Aorta (tissue), 5 donors: ENCODE measurements around the gene MORN1. TPM values are rescaled to one million over a fixed set of nuclear protein-coding genes. Genes with fewer than 3 reads are reported as not detected.

ENCODE experiments used
- ATAC-seq: fragments of 200-7000 bp; cut with Tn5 transposase; one replicate; pipeline ENCODE4 v1.9.1; 2022; ENCODE audit warnings: moderate library complexity; ENCODE audit not compliant: low FRiP score
- DNase-seq, 2 donors: peaks; one replicate each; pipeline ENCODE4 v3.0.0-alpha.2; 2020
- H3K27ac ChIP-seq, 2 donors: one replicate each; pipeline ENCODE4 v1.5.1; 2013; ENCODE audit warnings: low read length in 2 of 2, mild to moderate bottlenecking in 2 of 2, moderate library complexity in 2 of 2, control low read depth in 1 of 2, inconsistent platforms in 1 of 2, low read depth in 1 of 2
- H3K27me3 ChIP-seq, 2 donors: one replicate each; pipeline ENCODE4 v1.6.1; 2013; ENCODE audit warnings: control low read depth in 1 of 2, low read length in 1 of 2, mild to moderate bottlenecking in 1 of 2, moderate library complexity in 1 of 2; ENCODE audit not compliant: insufficient read depth in 2 of 2, control insufficient read depth in 1 of 2
- H3K36me3 ChIP-seq, 2 donors: one replicate each; pipeline ENCODE4 v1.6.1; 2013; ENCODE audit warnings: control low read depth in 1 of 2, low read length in 1 of 2, mild to moderate bottlenecking in 1 of 2; ENCODE audit not compliant: insufficient read depth in 2 of 2, control insufficient read depth in 1 of 2
- H3K4me1 ChIP-seq, 2 donors: one replicate each; pipeline ENCODE4 v1.6.1; 2013; ENCODE audit warnings: low read length in 2 of 2, control low read depth in 1 of 2, mild to moderate bottlenecking in 1 of 2, moderate library complexity in 1 of 2; ENCODE audit not compliant: insufficient read depth in 2 of 2, control insufficient read depth in 1 of 2
- H3K4me3 ChIP-seq, 2 donors: one replicate each; pipeline ENCODE4 v1.5.1; 2013; ENCODE audit warnings: low read length in 2 of 2, control low read depth in 1 of 2, mild to moderate bottlenecking in 1 of 2
- H3K9me3 ChIP-seq: one replicate; pipeline ENCODE4 v1.6.1; 2013; ENCODE audit warnings: mild to moderate bottlenecking, low read length; ENCODE audit not compliant: control insufficient read depth
- WGBS, 2 donors: extraction: QIAGEN DNeasy Blood & Tissue Kit; methylation state at CpG; one replicate each; pipeline ENCODE4 v1.1.7; 2013; 5-methylcytosine and 5-hydroxymethylcytosine counted together
- intact Hi-C, 2 donors: fragments of 100-400 bp; cut with DNase I; formaldehyde crosslinking; loops; one replicate each; pipeline versions ENCODE4 v1.14.2 to v1.15.0; 2022
- polyA plus RNA-seq, 2 donors: library from polyadenylated mRNA; stranded (reverse); fragments of 200-250 nt; gene quantifications; one replicate each; pipeline ENCODE4 v1.2.3, GENCODE V29; 2013
- total RNA-seq, 2 donors: library from RNA; stranded (reverse); fragmentation: NEBNext Ultra II Directional; extraction: Animal tissue kit (Norgen Biotek cat#: 25700); gene quantifications; one replicate each; pipeline ENCODE4 v1.2.1, GENCODE V29; 2021
- donor health status: healthy with polysubstance abuse.
- donor health status: Bipolar disorder and iron deficiency.
- donor health status: DM: no; HTN: no; CAD: no.
- donor health status: DM: no; HTN: no; CAD: no.
- donor health status: DM: yes; HTN: yes; CAD: no.

The MORN1 gene
- total and polyA plus RNA-seq, 4 donors = 0.50 to 12.0 (median 6.9) TPM

DNA sequence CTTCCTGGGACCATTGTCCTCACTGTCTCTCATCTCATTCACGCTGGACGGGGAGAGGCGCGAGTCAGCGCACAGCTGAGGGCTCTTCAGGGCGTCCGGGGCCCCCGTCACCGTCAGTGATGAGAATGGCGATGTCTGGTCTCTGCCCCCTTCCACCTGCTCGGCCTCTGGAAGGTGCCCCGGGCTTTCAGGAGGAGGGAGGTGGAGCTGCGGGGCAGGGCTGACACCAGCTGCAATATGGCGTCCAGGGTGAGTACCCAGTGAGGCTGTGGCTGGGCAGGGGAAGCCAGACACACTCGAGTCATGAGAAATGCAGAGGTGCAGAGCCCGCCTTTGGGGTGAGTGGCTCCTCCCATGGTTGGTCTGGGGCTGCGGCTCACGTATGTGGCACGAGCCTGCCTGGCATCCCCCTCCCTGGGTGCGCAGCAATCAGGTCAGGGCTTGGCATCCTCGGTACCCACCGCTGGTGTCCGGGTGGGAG, 15.1 kb downstream of the MORN1 start:
- intact Hi-C loops = no loop called here
- peak; percentile 47 to 73 for DNase-seq
- no peaks in the 10 kb centered on the region for H3K36me3 ChIP-seq
- no peaks in the 10 kb centered on the region for H3K9me3 ChIP-seq
- H3K27me3 ChIP-seq = no peaks in the 10 kb centered on the region
- ATAC-seq = no peak
- H3K4me3 ChIP-seq = no peak overlapping the region
- no peak overlapping the region for H3K27ac ChIP-seq
- H3K4me1 ChIP-seq = no peaks in the 10 kb centered on the region
- WGBS, 2 donors = 89 to 93% methylated on average over 23 of the region's 23 CpGs

- intact Hi-C loops = no loop called here
- ATAC-seq (no peak), DNase-seq (peak in 1 of 2 donors; percentile 37)
- no peaks in the 10 kb centered on the region for H3K27me3 ChIP-seq
- H3K9me3 ChIP-seq = no peaks in the 10 kb centered on the region
- no peaks in the 10 kb centered on the region for H3K4me1 ChIP-seq
- H3K27ac ChIP-seq = no peak overlapping the region
- H3K4me3 ChIP-seq = no peak overlapping the region
- H3K36me3 ChIP-seq = no peaks in the 10 kb centered on the region
- 80 to 90% methylated on average over 7 of the region's 7 CpGs for WGBS, 2 donors
Measured at GRCh38 chr1:2375923-2376260, 15.5 kb downstream of the MORN1 start.

GRCh38 chr1:2375246-2375922, 16.0 kb downstream of the MORN1 start:
- H3K36me3 ChIP-seq = no peaks in the 10 kb centered on the region
- H3K27me3 ChIP-seq = no peaks in the 10 kb centered on the region
- no peak overlapping the region for H3K4me3 ChIP-seq
- H3K4me1 ChIP-seq = no peaks in the 10 kb centered on the region
- peak; percentile 35 to 62 for DNase-seq
- WGBS, 2 donors = 74 to 79% methylated on average over 23 of the region's 23 CpGs
- intact Hi-C loops = no loop called here
- H3K9me3 ChIP-seq = no peaks in the 10 kb centered on the region
- no peak overlapping the region for H3K27ac ChIP-seq
- no peak for ATAC-seq

- no peaks in the 10 kb centered on the region for H3K36me3 ChIP-seq
- H3K9me3 ChIP-seq = no peaks in the 10 kb centered on the region
- intact Hi-C loops = no loop called here
- ATAC-seq = no peak
- 85 to 86% methylated on average over 17 of the region's 17 CpGs for WGBS, 2 donors
- H3K27me3 ChIP-seq = no peaks in the 10 kb centered on the region
- no peak overlapping the region for H3K4me3 ChIP-seq
- DNase-seq = peak in 1 of 2 donors; percentile 33
- no peak overlapping the region for H3K27ac ChIP-seq
- H3K4me1 ChIP-seq = no peaks in the 10 kb centered on the region
Measured at GRCh38 chr1:2374252-2375155, 16.9 kb downstream of the MORN1 start.

DNA sequence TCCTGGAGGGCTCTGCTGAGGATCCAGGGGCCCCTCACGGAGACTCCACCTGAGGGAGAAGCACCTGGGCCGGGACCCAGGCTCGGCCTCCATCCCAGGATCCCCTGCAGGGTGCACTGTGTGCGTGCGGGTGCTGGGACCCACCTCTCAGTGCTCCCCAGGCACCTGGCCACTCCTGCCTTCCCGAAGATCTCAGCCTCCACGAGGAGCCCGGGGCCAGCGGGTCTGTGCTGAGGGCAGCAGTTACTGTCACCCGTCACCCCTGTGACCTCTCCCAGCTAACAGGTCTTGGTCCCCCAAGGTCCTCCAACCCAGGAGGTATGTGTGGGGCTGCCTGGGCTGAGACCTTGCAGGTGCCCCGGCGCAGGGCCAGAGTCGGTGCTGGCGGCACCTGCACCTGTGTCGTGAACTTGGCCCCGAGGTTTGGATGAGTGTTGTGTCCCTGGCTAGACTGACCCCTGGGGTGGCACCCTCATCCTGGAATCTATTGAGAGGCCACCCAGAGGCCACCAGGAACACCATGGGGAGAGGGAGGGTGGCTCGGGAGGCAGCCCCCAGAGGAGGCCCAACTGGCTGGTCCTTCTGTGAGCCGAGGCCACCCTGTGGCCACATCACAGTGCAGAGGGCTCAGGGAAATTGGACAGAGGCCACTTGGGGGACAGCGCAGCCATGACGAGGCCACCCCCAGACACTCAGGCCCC, 17.7 kb downstream of the MORN1 start:
- H3K36me3 ChIP-seq = no peaks in the 10 kb centered on the region

DNA sequence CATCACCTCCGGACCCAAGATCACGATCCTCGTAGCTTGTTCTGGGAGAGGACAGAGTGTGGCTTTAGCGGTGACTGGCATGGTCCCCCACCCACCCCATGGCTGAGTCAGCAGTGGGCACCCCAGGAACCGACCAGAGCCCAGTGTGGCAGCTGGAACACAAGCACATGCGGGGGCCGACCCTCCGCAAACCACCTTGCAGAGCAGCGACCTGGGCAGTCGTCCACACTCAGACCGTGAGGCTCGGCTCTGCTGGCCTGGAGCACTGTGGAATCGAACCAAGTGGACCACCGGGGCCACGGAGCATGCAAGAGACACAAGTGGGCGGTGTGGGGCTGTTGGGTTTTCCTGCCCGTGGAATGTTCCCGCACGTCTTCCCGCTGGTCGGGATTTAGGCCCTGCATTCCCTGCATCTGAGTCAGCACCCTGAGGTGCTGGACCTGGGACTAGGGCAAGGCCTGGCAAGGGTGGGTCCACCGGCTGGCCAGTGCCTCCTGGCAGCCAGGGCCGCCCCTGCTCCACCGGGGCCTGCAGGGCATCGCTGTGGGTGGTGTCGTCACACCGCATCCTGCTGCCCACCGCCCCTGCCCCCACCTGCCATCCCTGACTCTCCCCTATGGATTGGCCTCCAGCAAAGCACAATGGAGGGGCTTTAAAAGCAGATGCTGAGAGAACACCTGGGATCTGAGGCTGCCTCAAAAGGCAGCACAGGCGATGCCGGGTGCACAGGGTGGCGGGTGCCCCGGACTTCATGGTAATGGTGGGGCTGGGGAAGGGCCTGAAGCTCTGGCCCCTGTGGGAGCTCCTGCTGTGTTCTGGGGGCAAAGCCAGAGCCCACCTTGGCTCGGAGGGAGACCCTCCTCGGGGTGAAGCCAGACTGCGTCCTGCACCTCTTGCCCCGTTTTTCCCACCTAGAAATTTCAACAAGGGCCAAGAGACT, 18.5 kb downstream of the MORN1 start:
- H3K4me3 ChIP-seq = no peak overlapping the region
- no peaks in the 10 kb centered on the region for H3K36me3 ChIP-seq
- ATAC-seq (no peak), DNase-seq (peak; percentile 46 to 67)
- H3K4me1 ChIP-seq = no peaks in the 10 kb centered on the region
- intact Hi-C loops = no loop called here
- no peaks in the 10 kb centered on the region for H3K27me3 ChIP-seq
- 91 to 92% methylated on average over 34 to 36 of the region's 36 CpGs for WGBS, 2 donors
- no peaks in the 10 kb centered on the region for H3K9me3 ChIP-seq
- no peak overlapping the region for H3K27ac ChIP-seq

More for the DNA sequence above, 17.7 kb downstream of the MORN1 start:
- H3K9me3 ChIP-seq = no peaks in the 10 kb centered on the region
- H3K4me3 ChIP-seq = no peak overlapping the region
- no peaks in the 10 kb centered on the region for H3K27me3 ChIP-seq
- DNase-seq (peak; percentile 33 to 64), ATAC-seq (no peak)
- H3K27ac ChIP-seq = no peak overlapping the region
- 90 to 91% methylated on average over 20 of the region's 20 CpGs for whole genome bisulfite sequencing, 2 donors
- H3K4me1 ChIP-seq = no peaks in the 10 kb centered on the region
- intact Hi-C loops = no loop called here

- ATAC-seq (no peak), DNase-seq (peak; percentile 12 to 37)
- H3K27me3 ChIP-seq = no peaks in the 10 kb centered on the region
- no peaks in the 10 kb centered on the region for H3K4me1 ChIP-seq
- WGBS, 2 donors = 92 to 95% methylated on average over 8 of the region's 8 CpGs
- intact Hi-C loops = no loop called here
- H3K36me3 ChIP-seq = no peaks in the 10 kb centered on the region
- H3K4me3 ChIP-seq = no peak overlapping the region
- H3K9me3 ChIP-seq = no peaks in the 10 kb centered on the region
- H3K27ac ChIP-seq = no peak overlapping the region
Measured at GRCh38 chr1:2368053-2368744, 23.2 kb downstream of the MORN1 start.
